Measurements from ENCODE around the gene A4GNT. TPM values are rescaled to one million over a fixed set of nuclear protein-coding genes. Genes with fewer than 3 reads are reported as not detected.

A4GNT gene
- total and polyA plus RNA-seq, 12 donors: not detected

GRCh38 chr3:138173769-138174420, 41.7 kb upstream of the A4GNT start:
- Histone ChIP-seq H3K4me3 (peak overlapping the region in 3 of 4 donors; percentile 75 to 88 (median 83)), H3K36me3 (replicated peaks in 1 of 2) (peaks cover 0 to 16% of the 10 kb centered on the region in 2 donors), H3K27me3 (no peaks in the 10 kb centered on the region), H3K27ac (peak overlapping the region in 3 of 5 donors; percentile 68 to 85 (median 81)), H3K4me1 (replicated peaks in 1 of 2) (peaks cover 0 to 23% of the 10 kb centered on the region in 2 donors), H3K9me3 (replicated peaks in 1 of 3) (no peaks in the 10 kb centered on the region)
- WGBS, 4 donors: 65 to 78% (median 68%) methylated on average over 13 of the region's 13 CpGs
- no peak for TF ChIP-seq POLR2A (IDR thresholded peaks at IDR 0.05)
- no peak for TF ChIP-seq CTCF (IDR thresholded peaks at IDR 0.05)
- DNase-seq: no peak
- intact Hi-C loops (cut with DNase I): no loop called here

GRCh38 chr3:138172625-138173024, 40.4 kb upstream of the A4GNT start:
- H3K36me3 ChIP-seq (replicated peaks in 1 of 2): peaks cover 0 to 21% of the 10 kb centered on the region in 2 donors
- no peak overlapping the region for H3K4me3 ChIP-seq
- peaks cover 0 to 23% of the 10 kb centered on the region in 2 donors for H3K4me1 ChIP-seq (replicated peaks in 1 of 2)
- H3K9me3 ChIP-seq (replicated peaks in 1 of 3): no peaks in the 10 kb centered on the region
- H3K27me3 ChIP-seq: no peaks in the 10 kb centered on the region
- intact Hi-C loops (cut with DNase I): no loop called here
- 66 to 76% (median 74%) methylated on average over 2 of the region's 2 CpGs for WGBS, 4 donors
- no peak overlapping the region for H3K27ac ChIP-seq
- DNase-seq: no peak
- TF ChIP-seq CTCF (IDR thresholded peaks at IDR 0.05) (no peak), POLR2A (IDR thresholded peaks at IDR 0.05) (no peak)

GRCh38 chr3:138165061-138165460, 32.9 kb upstream of the A4GNT start:
- WGBS, 4 donors: 94 to 100% (median 95%) methylated on average over 2 of the region's 2 CpGs
- peaks cover 0 to 58% of the 10 kb centered on the region in 2 donors for H3K36me3 ChIP-seq (replicated peaks in 1 of 2)

GRCh38 chr3:138157743-138158142, 25.6 kb upstream of the A4GNT start:
- Histone ChIP-seq H3K4me3 (no peak overlapping the region), H3K27ac (no peak overlapping the region), H3K9me3 (replicated peaks in 1 of 3) (no peaks in the 10 kb centered on the region), H3K36me3 (replicated peaks in 1 of 2) (peaks cover 0 to 22% of the 10 kb centered on the region in 2 donors), H3K4me1 (replicated peaks in 1 of 2) (no peaks in the 10 kb centered on the region), H3K27me3 (no peaks in the 10 kb centered on the region)
- DNase-seq: no peak
- TF ChIP-seq POLR2A (IDR thresholded peaks at IDR 0.05) (no peak), CTCF (IDR thresholded peaks at IDR 0.05) (no peak)
- WGBS, 4 donors: 93 to 99% (median 96%) methylated on average over 4 of the region's 4 CpGs
- intact Hi-C loops (cut with DNase I): no loop called here

More at GRCh38 chr3:138165061-138165460, 32.9 kb upstream of the A4GNT start:
- H3K4me3 ChIP-seq: no peak overlapping the region
- no peaks in the 10 kb centered on the region for H3K9me3 ChIP-seq (replicated peaks in 1 of 3)
- no peaks in the 10 kb centered on the region for H3K27me3 ChIP-seq
- H3K4me1 ChIP-seq (replicated peaks in 1 of 2): no peaks in the 10 kb centered on the region
- intact Hi-C loops (cut with DNase I): no loop called here
- DNase-seq: no peak
- no peak overlapping the region for H3K27ac ChIP-seq
- TF ChIP-seq POLR2A (IDR thresholded peaks at IDR 0.05) (no peak), CTCF (IDR thresholded peaks at IDR 0.05) (no peak)
